GM12873 (cell line): Measurements from ENCODE around the gene TKT.

ENCODE experiments used
- CTCF ChIP-seq: IDR thresholded peaks from 2 replicates; pipeline ENCODE4 v1.5.1; 2012; ENCODE audit warnings: low read depth, mild to moderate bottlenecking, moderate library complexity, low read length, control low read depth; ENCODE audit not compliant: insufficient read depth; ENCODE audit errors: missing control alignments

The TKT gene

GRCh38 chr3:53255775-53256703, at the start of gene TKT:
Gene TKT, minus strand, starts transcription at chr3:53256022. Its CDS starts 80 bp downstream, at chr3:53255942.
- no peak for TF ChIP-seq CTCF

GRCh38 chr3:53303957-53304356, 48.1 kb upstream of the TKT start:
- no peak for TF ChIP-seq CTCF

GRCh38 chr3:53303549-53303948, 47.7 kb upstream of the TKT start:
- no peak for TF ChIP-seq CTCF

- no peak for TF ChIP-seq CTCF
Observed at GRCh38 chr3:53300826-53301225, 45.0 kb upstream of the TKT start.

- TF ChIP-seq CTCF = peak; percentile 76
Observed at GRCh38 chr3:53299611-53300023, 43.8 kb upstream of the TKT start.

- no peak for TF ChIP-seq CTCF
Observed at GRCh38 chr3:53295410-53295809, 39.6 kb upstream of the TKT start.

GRCh38 chr3:53293867-53294266, 38.0 kb upstream of the TKT start:
- no peak for TF ChIP-seq CTCF
